B cell (primary cell): ENCODE results near the gene SAPCD2. TPM values are rescaled to one million over a fixed set of nuclear protein-coding genes. Genes with fewer than 3 reads are reported as not detected.
A peak's percentile ranks its signal among the peaks of the same experiment; 100 is the strongest.

Source experiments
- ATAC-seq: fragments of 200-7000 bp; cut with Tn5 transposase; one replicate; pipeline ENCODE4 v1.10.0; 2021; ENCODE audit warnings: low read depth, mild to moderate bottlenecking, moderate number of reproducible peaks, moderate library complexity
- CTCF ChIA-PET: fragments of 350-600 bp; sonication (Branson Sonifier 250); formaldehyde crosslinking; loops from one replicate; lab custom pipeline; 2021; ENCODE audit warnings: antibody characterized with exemption, inconsistent platforms; lab: Charles Lee
- POLR2A ChIA-PET: fragments of 350-600 bp; sonication (Branson Sonifier 250); formaldehyde crosslinking; loops from one replicate; lab custom pipeline; 2021; ENCODE audit warnings: antibody characterized with exemption; lab: Charles Lee
- DNase-seq: peaks from one replicate; pipeline ENCODE4 v3.0.0; 2013
- H2AFZ ChIP-seq: 2 replicates; pipeline ENCODE4 v1.6.1; 2012; ENCODE audit warnings: mild to moderate bottlenecking, low read depth, low read length; ENCODE audit not compliant: insufficient read depth, poor library complexity, severe bottlenecking
- H3K27ac ChIP-seq, 2 donors: 1 replicate in 1 of 2; 2 replicates in 1 of 2; pipeline ENCODE4 v1.5.1; 2012 to 2013; ENCODE audit warnings: low read length in 2 of 2, mild to moderate bottlenecking in 2 of 2, moderate library complexity in 1 of 2
- H3K27me3 ChIP-seq, 4 experiments: fragments of 200-600 bp in 1 of 4; sonication (generic) in 1 of 4; replicated peaks in 1 of 4; 1 replicate in 2 of 4; 2 replicates in 2 of 4; pipeline versions ENCODE4 v1.6.1 to v1.7.0; 2013 to 2016; ENCODE audit warnings: low read length in 3 of 4, mild to moderate bottlenecking in 2 of 4, mixed read lengths in 1 of 4, moderate library complexity in 1 of 4; ENCODE audit not compliant: insufficient read depth in 4 of 4, control insufficient read depth in 3 of 4; ENCODE audit errors: control extremely low read depth in 1 of 4
- H3K36me3 ChIP-seq, 2 experiments: replicated peaks in 1 of 2; 1 replicate in 1 of 2; 2 replicates in 1 of 2; pipeline versions ENCODE4 v1.6.1 to v1.7.1; 2013; ENCODE audit warnings: low read length in 1 of 2; ENCODE audit not compliant: insufficient read depth in 2 of 2, control insufficient read depth in 1 of 2; ENCODE audit errors: control extremely low read depth in 1 of 2, extremely low read depth in 1 of 2
- H3K4me1 ChIP-seq, 2 donors: fragments of 200-600 bp in 1 of 2; sonication (generic) in 1 of 2; 1 replicate in 1 of 2; 2 replicates in 1 of 2; pipeline versions ENCODE4 v1.5.1 to v1.6.1; 2013 to 2017; ENCODE audit warnings: low read length in 2 of 2; ENCODE audit not compliant: control insufficient read depth in 2 of 2, insufficient read depth in 2 of 2
- H3K4me2 ChIP-seq: replicated peaks from 2 replicates; pipeline ENCODE3; 2012; ENCODE audit warnings: mild to moderate bottlenecking, low read depth, low read length; ENCODE audit not compliant: poor library complexity, severe bottlenecking
- H3K4me3 ChIP-seq, 5 experiments: fragments of 200-600 bp in 1 of 5; sonication (generic) in 1 of 5; 1 replicate in 3 of 5; 2 replicates in 2 of 5; pipeline versions ENCODE4 v1.5.1 to v1.7.0; 2011 to 2016; ENCODE audit warnings: low read length in 4 of 5, mild to moderate bottlenecking in 4 of 5, low read depth in 2 of 5, control low read depth in 1 of 5, moderate library complexity in 1 of 5; ENCODE audit not compliant: insufficient read depth in 1 of 5; ENCODE audit errors: control extremely low read depth in 1 of 5, extremely low read depth in 1 of 5
- H3K79me2 ChIP-seq: fragments of 200-600 bp; sonication (generic); one replicate; pipeline ENCODE4 v1.6.0; 2016; ENCODE audit warnings: low read length; ENCODE audit not compliant: control insufficient read depth, insufficient read depth
- H3K9ac ChIP-seq: fragments of 200-600 bp; sonication (generic); 2 replicates; pipeline ENCODE4 v1.6.1; 2017; ENCODE audit warnings: mild to moderate bottlenecking, low read length, moderate library complexity
- H3K9me3 ChIP-seq, 3 donors: one replicate each; pipeline versions ENCODE4 v1.6.1 to v1.7.1; 2013; ENCODE audit warnings: low read length in 2 of 3; ENCODE audit not compliant: control insufficient read depth in 2 of 3, insufficient read depth in 1 of 3; ENCODE audit errors: control extremely low read depth in 1 of 3
- H4K20me1 ChIP-seq: 2 replicates; pipeline ENCODE4 v1.6.0; 2012; ENCODE audit warnings: mild to moderate bottlenecking, low read length; ENCODE audit not compliant: insufficient read depth, control insufficient read depth, poor library complexity, severe bottlenecking
- H3K27ac Mint-ChIP-seq: one replicate; pipeline ENCODE4 v1.8.0; 2021; ENCODE audit warnings: mixed read lengths
- H3K27me3 Mint-ChIP-seq: one replicate; pipeline ENCODE4 v1.8.0; 2021; ENCODE audit warnings: mixed read lengths
- H3K4me1 Mint-ChIP-seq: one replicate; pipeline ENCODE4 v1.8.0; 2021; ENCODE audit warnings: mixed read lengths
- H3K4me3 Mint-ChIP-seq: one replicate; pipeline ENCODE4 v1.8.0; 2021; ENCODE audit warnings: mixed read lengths
- H3K9me3 Mint-ChIP-seq: one replicate; pipeline ENCODE4 v1.8.0; 2022; ENCODE audit warnings: mixed read lengths; ENCODE audit not compliant: insufficient read depth
- EZH2 ChIP-seq: IDR thresholded peaks from 2 replicates; pipeline ENCODE4 v1.6.1; 2012; ENCODE audit warnings: borderline replicate concordance, low read depth, mild to moderate bottlenecking, moderate library complexity, low read length; ENCODE audit not compliant: insufficient read depth, poor library complexity, severe bottlenecking
- WGBS: methylation state at CpG from one replicate; pipeline ENCODE4 v1.1.5; 2013; ENCODE audit warnings: missing lambda C conversion rate; ENCODE audit not compliant: insufficient coverage; 5-methylcytosine and 5-hydroxymethylcytosine counted together
- intact Hi-C: fragments of 100-400 bp; cut with micrococcal nuclease; formaldehyde crosslinking; loops from one replicate; pipeline ENCODE4 v1.10.0; 2022
- polyA plus RNA-seq: library from polyadenylated mRNA; depleted of rRNA; stranded (reverse); fragments of >200 nt; gene quantifications from 2 replicates; pipeline ENCODE4 v1.2.3, GENCODE V29; 2012
- total RNA-seq, 2 donors: library from RNA; stranded (reverse); fragments of 120-200 nt in 1 of 2; gene quantifications; 1 replicate in 1 of 2; 2 replicates in 1 of 2; pipeline versions ENCODE4 v1.2.3 to v1.2.4, GENCODE V29; 2013 to 2022
- TF ChIP-seq, protein P1 (sequence below): fragments of 200-600 bp; IDR thresholded peaks from one replicate; pipeline ENCODE4 v1.8.0; 2022; ENCODE audit warnings: antibody characterized with exemption, mild to moderate bottlenecking

SAPCD2 gene
- total and polyA plus RNA-seq, 2 donors (not counting 1 experiment from before 2014, with no cell fraction given) = 0.39 to 0.69 TPM

GRCh38 chr9:137077758-137078693 lies 7.7 kb upstream of the SAPCD2 start:
- ATAC-seq (peak; percentile 28), DNase-seq (peak; percentile 69)
- ChIA-PET CTCF (interaction anchor here (1.6 to 2.8 kb wide), 3 partner anchors 8 to 11 kb away, joined by 6 to 13 read pairs (median 12); partner anchors contain the start of gene MAN1B1), POLR2A (interaction anchor here (0.5 to 2.0 kb wide), 4 partner anchors 8 to 213 kb away, joined by 3 to 17 read pairs (median 5); partner anchors contain the start of genes MAN1B1 and PAXX)
- Mint-ChIP-seq H3K27ac (peak overlapping the region; percentile 82), H3K27me3 (no peaks in the 10 kb centered on the region), H3K4me3 (peak overlapping the region; percentile 81), H3K9me3 (no peaks in the 10 kb centered on the region), H3K4me1 (peaks cover 22% of the 10 kb centered on the region)
- peak overlapping the region; percentile 66 for H2AFZ ChIP-seq
- H3K27me3 ChIP-seq = no peaks in the 10 kb centered on the region
- peak overlapping the region; percentile 13 to 75 (median 66) for H3K4me3 ChIP-seq
- peaks cover 12% of the 10 kb centered on the region for H3K79me2 ChIP-seq
- peak overlapping the region; percentile 15 to 82 for H3K27ac ChIP-seq
- 22% methylated on average over 76 of the region's 76 CpGs for WGBS
- H3K4me1 ChIP-seq = peaks cover 11 to 25% of the 10 kb centered on the region in 2 donors
- H3K4me2 ChIP-seq = peak overlapping the region; percentile 96
- no peak for TF ChIP-seq EZH2
- TF ChIP-seq, protein P1, sequence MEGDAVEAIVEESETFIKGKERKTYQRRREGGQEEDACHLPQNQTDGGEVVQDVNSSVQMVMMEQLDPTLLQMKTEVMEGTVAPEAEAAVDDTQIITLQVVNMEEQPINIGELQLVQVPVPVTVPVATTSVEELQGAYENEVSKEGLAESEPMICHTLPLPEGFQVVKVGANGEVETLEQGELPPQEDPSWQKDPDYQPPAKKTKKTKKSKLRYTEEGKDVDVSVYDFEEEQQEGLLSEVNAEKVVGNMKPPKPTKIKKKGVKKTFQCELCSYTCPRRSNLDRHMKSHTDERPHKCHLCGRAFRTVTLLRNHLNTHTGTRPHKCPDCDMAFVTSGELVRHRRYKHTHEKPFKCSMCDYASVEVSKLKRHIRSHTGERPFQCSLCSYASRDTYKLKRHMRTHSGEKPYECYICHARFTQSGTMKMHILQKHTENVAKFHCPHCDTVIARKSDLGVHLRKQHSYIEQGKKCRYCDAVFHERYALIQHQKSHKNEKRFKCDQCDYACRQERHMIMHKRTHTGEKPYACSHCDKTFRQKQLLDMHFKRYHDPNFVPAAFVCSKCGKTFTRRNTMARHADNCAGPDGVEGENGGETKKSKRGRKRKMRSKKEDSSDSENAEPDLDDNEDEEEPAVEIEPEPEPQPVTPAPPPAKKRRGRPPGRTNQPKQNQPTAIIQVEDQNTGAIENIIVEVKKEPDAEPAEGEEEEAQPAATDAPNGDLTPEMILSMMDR = no peak
- intact Hi-C loops = loop anchor here (1.0 kb wide), 1 partner anchor 8 kb away; the partner anchor contains the start of gene MAN1B1
- H3K9me3 ChIP-seq = no peaks in the 10 kb centered on the region
- peak overlapping the region; percentile 75 for H3K9ac ChIP-seq
- H3K36me3 ChIP-seq = peaks cover 0 to 29% of the 10 kb centered on the region in 2 experiments
- H4K20me1 ChIP-seq = peaks cover 26% of the 10 kb centered on the region
